ENCODE measurements around the gene EPS8L2. TPM values are rescaled to one million over a fixed set of nuclear protein-coding genes. Genes with fewer than 3 reads are reported as not detected.

The EPS8L2 gene
- total and polyA plus RNA-seq, 2 of the 13 experiments (the other 11 are each of a cell fraction or from before 2014, with no cell fraction given), result 89.3 to 416 TPM

GRCh38 chr11:728901-729491, 23.0 kb downstream of the EPS8L2 start (continued):
- TF ChIP-seq ZNF275 (CRISPR knock-in tag; IDR thresholded peaks at IDR 0.05; ENCODE audit: borderline replicate concordance), result no peak
- peak; percentile 93 for TF ChIP-seq AGO1 (IDR thresholded peaks at IDR 0.05; ENCODE audit: low read depth, low read length, poor library complexity, severe bottlenecking)
- TF ChIP-seq E2F5 (CRISPR knock-in tag; conservative IDR thresholded peaks at IDR 0.05), result no peak
- TF ChIP-seq CTCF (CRISPR knock-in tag; IDR thresholded peaks at IDR 0.05), result 0 out of 2 replicates have a peak, but pooled peaks have one; percentile 3
- 0 out of 2 replicates have a peak, but pooled peaks have one; percentile 12 for TF ChIP-seq TARDBP (CRISPR knock-in tag; IDR thresholded peaks at IDR 0.05)
- TF ChIP-seq E2F2 (CRISPR knock-in tag; IDR thresholded peaks at IDR 0.05; ENCODE audit: borderline replicate concordance), result no peak
- TF ChIP-seq ZNF160 (CRISPR knock-in tag; IDR thresholded peaks at IDR 0.05), result no peak
- no peak for TF ChIP-seq ARNTL (CRISPR knock-in tag; IDR thresholded peaks at IDR 0.05)
- TF ChIP-seq DZIP1 (CRISPR knock-in tag; IDR thresholded peaks at IDR 0.05), result 0 out of 2 replicates have a peak, but pooled peaks have one; percentile 14
- TF ChIP-seq ATAD3A (CRISPR knock-in tag; IDR thresholded peaks at IDR 0.05), result no peak
- TF ChIP-seq ATF6 (CRISPR knock-in tag; conservative IDR thresholded peaks at IDR 0.05), result no peak
- TF ChIP-seq ZFP62 (CRISPR knock-in tag; IDR thresholded peaks at IDR 0.05), result no peak
- TF ChIP-seq NRL (CRISPR knock-in tag; IDR thresholded peaks at IDR 0.05; ENCODE audit: borderline replicate concordance), result 0 out of 2 replicates have a peak, but pooled peaks have one; percentile 7
- TF ChIP-seq ZNF556 (CRISPR knock-in tag; IDR thresholded peaks at IDR 0.05; ENCODE audit: borderline replicate concordance), result no peak
- TF ChIP-seq CC2D1A (CRISPR knock-in tag; IDR thresholded peaks at IDR 0.05), result no peak
- TF ChIP-seq LCORL (IDR thresholded peaks at IDR 0.05), result no peak
- no peak for TF ChIP-seq LCORL (CRISPR knock-in tag; IDR thresholded peaks at IDR 0.05)
- no peak for TF ChIP-seq ZNF44 (CRISPR knock-in tag; IDR thresholded peaks at IDR 0.05)
- peak; percentile 83 for TF ChIP-seq RBFOX2 (IDR thresholded peaks at IDR 0.05; ENCODE audit: low read depth, low read length)
- peak; percentile 97 for TF ChIP-seq AGO2 (optimal IDR thresholded peaks at IDR 0.05; ENCODE audit: low read depth, low read length)

All from HepG2 (cell line).